ENCODE measurements around the gene BPNT1.
"Not testable (repeated sequence)": the region's sequence is repeated elsewhere in the genome, so short reads cannot be mapped to it uniquely, and the experiment has no call there.

BPNT1 gene

DNA sequence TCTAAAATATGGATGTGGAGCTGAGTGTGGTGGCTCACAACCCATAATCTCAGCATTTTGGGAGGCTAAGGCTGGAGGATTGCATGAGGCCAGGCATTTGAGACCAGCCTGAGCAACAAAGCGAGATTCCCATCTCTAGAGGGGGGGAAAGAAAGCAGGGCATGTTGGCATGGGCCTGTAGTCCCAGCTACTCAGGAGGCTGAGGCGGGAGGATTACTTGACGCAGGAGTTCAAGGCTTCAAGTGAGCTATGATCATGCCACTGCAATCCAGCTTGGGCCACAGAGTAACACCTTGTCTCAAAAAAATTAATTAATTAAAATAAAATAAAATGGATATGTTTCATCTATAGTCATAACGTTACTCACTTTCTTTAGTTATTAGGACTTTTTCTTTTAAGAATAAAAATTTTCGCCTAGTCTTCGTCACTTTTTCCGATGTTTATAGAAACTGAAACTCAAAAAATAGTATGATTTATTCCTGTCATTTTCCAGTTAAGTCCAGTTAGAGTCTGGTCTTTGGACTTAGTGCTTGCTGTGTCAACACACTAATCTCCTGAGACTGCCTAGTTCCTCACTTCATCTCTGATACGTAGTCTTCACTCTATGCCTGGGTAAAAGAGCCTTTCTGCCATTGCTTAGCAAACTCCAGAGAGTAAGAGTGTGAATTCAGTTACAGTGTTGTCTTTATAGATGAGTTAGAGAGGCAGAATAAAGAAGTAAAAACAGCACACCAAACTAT, 32.4 kb upstream of the BPNT1 start:
- H3K4me2 ChIP-seq = no peak overlapping the region
- TF ChIP-seq, protein P1, sequence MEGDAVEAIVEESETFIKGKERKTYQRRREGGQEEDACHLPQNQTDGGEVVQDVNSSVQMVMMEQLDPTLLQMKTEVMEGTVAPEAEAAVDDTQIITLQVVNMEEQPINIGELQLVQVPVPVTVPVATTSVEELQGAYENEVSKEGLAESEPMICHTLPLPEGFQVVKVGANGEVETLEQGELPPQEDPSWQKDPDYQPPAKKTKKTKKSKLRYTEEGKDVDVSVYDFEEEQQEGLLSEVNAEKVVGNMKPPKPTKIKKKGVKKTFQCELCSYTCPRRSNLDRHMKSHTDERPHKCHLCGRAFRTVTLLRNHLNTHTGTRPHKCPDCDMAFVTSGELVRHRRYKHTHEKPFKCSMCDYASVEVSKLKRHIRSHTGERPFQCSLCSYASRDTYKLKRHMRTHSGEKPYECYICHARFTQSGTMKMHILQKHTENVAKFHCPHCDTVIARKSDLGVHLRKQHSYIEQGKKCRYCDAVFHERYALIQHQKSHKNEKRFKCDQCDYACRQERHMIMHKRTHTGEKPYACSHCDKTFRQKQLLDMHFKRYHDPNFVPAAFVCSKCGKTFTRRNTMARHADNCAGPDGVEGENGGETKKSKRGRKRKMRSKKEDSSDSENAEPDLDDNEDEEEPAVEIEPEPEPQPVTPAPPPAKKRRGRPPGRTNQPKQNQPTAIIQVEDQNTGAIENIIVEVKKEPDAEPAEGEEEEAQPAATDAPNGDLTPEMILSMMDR (conservative IDR thresholded peaks at IDR 0.05; ENCODE audit: low read depth, low read length) = no peak
- no peaks in the 10 kb centered on the region for H3K4me1 ChIP-seq (ENCODE audit: low read depth, poor library complexity, severe bottlenecking)
- H4K20me1 ChIP-seq (ENCODE audit: insufficient read depth) = no peaks in the 10 kb centered on the region
- H2AFZ ChIP-seq (ENCODE audit: low read depth) = no peak overlapping the region
- no peak overlapping the region for H3K9ac ChIP-seq
- H3K27ac ChIP-seq = no peak overlapping the region
- H3K27me3 ChIP-seq (ENCODE audit: insufficient read depth, low read depth) = no peaks in the 10 kb centered on the region
- H3K4me3 ChIP-seq (IDR thresholded peaks at IDR 0.05; ENCODE audit: insufficient read depth, low read depth, low read length) = no peak overlapping the region
- no peaks in the 10 kb centered on the region for H3K79me2 ChIP-seq (ENCODE audit: insufficient read depth, low read depth)
- no peaks in the 10 kb centered on the region for H3K36me3 ChIP-seq (ENCODE audit: insufficient read depth)

GRCh38 chr1:220119043-220119512, 29.5 kb upstream of the BPNT1 start:
- no peaks in the 10 kb centered on the region for H3K27me3 ChIP-seq (ENCODE audit: insufficient read depth, low read depth)
- H3K9ac ChIP-seq = no peak overlapping the region
- no peaks in the 10 kb centered on the region for H4K20me1 ChIP-seq (ENCODE audit: insufficient read depth)
- TF ChIP-seq, protein P1 (conservative IDR thresholded peaks at IDR 0.05; ENCODE audit: low read depth, low read length) = no peak
- H3K36me3 ChIP-seq (ENCODE audit: insufficient read depth) = no peaks in the 10 kb centered on the region
- no peak overlapping the region for H3K27ac ChIP-seq
- H3K79me2 ChIP-seq (ENCODE audit: insufficient read depth, low read depth) = no peaks in the 10 kb centered on the region
- H3K4me3 ChIP-seq (IDR thresholded peaks at IDR 0.05; ENCODE audit: insufficient read depth, low read depth, low read length) = no peak overlapping the region
- H3K4me1 ChIP-seq (ENCODE audit: low read depth, poor library complexity, severe bottlenecking) = no peaks in the 10 kb centered on the region
- no peak overlapping the region for H2AFZ ChIP-seq (ENCODE audit: low read depth)
- no peak overlapping the region for H3K4me2 ChIP-seq

- Histone ChIP-seq H3K9ac (no peak overlapping the region), H3K27ac (no peak overlapping the region), H3K4me2 (no peak overlapping the region), H3K79me2 (ENCODE audit: insufficient read depth, low read depth) (no peaks in the 10 kb centered on the region), H2AFZ (ENCODE audit: low read depth) (no peak overlapping the region), H3K27me3 (ENCODE audit: insufficient read depth, low read depth) (no peaks in the 10 kb centered on the region), H3K36me3 (ENCODE audit: insufficient read depth) (no peaks in the 10 kb centered on the region), H4K20me1 (ENCODE audit: insufficient read depth) (no peaks in the 10 kb centered on the region), H3K4me3 (IDR thresholded peaks at IDR 0.05; ENCODE audit: insufficient read depth, low read depth, low read length) (no peak overlapping the region), H3K4me1 (ENCODE audit: low read depth, poor library complexity, severe bottlenecking) (no peaks in the 10 kb centered on the region)
- TF ChIP-seq, protein P1 (conservative IDR thresholded peaks at IDR 0.05; ENCODE audit: low read depth, low read length) = peak; percentile 77
These were observed 23.6 kb upstream of the BPNT1 start for GRCh38 chr1:220113136-220113695.

DNA sequence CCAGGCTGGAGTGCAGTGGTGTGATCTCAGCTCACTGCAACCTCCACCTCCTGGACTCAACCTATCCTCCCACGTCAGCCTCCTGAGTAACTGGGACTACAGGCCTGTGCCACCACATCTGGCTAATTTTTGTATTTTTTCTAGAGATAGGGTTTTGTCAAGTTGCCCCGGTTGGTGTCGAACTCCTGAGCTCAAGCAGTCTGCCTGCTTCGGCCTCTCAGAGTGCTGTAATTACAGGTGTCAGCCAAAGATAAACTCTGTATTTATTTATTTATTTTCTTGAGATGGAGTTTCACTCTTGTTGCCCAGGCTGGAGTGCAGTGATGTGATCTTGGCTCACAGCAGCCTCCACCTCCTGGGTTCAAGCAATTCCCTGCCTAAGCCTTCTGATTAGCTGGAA, 23.0 kb upstream of the BPNT1 start:
- not testable (repeated sequence) for H3K79me2 ChIP-seq (ENCODE audit: insufficient read depth, low read depth); H3K27me3 ChIP-seq (ENCODE audit: insufficient read depth, low read depth); H3K4me3 ChIP-seq (IDR thresholded peaks at IDR 0.05; ENCODE audit: insufficient read depth, low read depth, low read length); H3K4me1 ChIP-seq (ENCODE audit: low read depth, poor library complexity, severe bottlenecking); H3K4me2 ChIP-seq; H3K27ac ChIP-seq; H3K36me3 ChIP-seq (ENCODE audit: insufficient read depth); H2AFZ ChIP-seq (ENCODE audit: low read depth); H4K20me1 ChIP-seq (ENCODE audit: insufficient read depth); H3K9ac ChIP-seq

DNA sequence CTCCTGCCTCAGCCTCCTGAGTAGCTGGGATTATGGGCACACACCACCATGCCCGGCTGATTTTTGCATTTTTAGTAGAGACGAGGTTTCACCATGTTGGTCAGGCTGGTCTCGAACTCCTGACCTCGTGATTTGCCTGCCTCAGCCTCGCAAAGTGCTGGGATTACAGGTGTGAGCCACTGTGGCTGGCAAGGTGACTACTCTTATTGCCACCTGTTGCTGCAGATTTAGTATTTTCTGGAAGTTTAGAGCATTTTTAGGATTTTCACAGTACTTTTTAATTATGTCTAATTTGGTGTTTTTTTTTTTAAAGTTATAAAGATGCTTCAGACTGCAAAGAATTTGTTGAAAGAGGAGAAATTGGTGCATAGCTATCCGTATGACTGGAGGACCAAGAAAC, 20.9 kb upstream of the BPNT1 start:
- H3K79me2 ChIP-seq (ENCODE audit: insufficient read depth, low read depth); H4K20me1 ChIP-seq (ENCODE audit: insufficient read depth); H2AFZ ChIP-seq (ENCODE audit: low read depth); H3K4me1 ChIP-seq (ENCODE audit: low read depth, poor library complexity, severe bottlenecking); H3K9ac ChIP-seq; H3K27ac ChIP-seq; H3K4me3 ChIP-seq (IDR thresholded peaks at IDR 0.05; ENCODE audit: insufficient read depth, low read depth, low read length); H3K27me3 ChIP-seq (ENCODE audit: insufficient read depth, low read depth); H3K36me3 ChIP-seq (ENCODE audit: insufficient read depth); H3K4me2 ChIP-seq: not testable (repeated sequence)

Measured in KMS-11 (cell line).